IMR-90 (cell line): ENCODE data around the gene MINK1. TPM values are rescaled to one million over a fixed set of nuclear protein-coding genes. Genes with fewer than 3 reads are reported as not detected.

Source experiments
- ATAC-seq: fragments of 200-7000 bp; cut with Tn5 transposase; 2 replicates; pipeline ENCODE4 v1.9.1; 2020; ENCODE audit warnings: low read depth, mild to moderate bottlenecking, moderate library complexity
- BruUV-seq: library from RNA; stranded (reverse); fragments of 400-500 nt; replicated peaks from 2 replicates; lab custom pipeline; 2021; lab: Mats Ljungman, UMichigan
- CTCF ChIA-PET: fragments of 300-600 bp; formaldehyde crosslinking; extraction: SDS; loops from one replicate; lab custom pipeline; 2021; ENCODE audit warnings: antibody characterized with exemption; lab: Yijun Ruan, JAX
- POLR2A ChIA-PET: fragments of 300-600 bp; sonication (Branson Sonifier 250); formaldehyde crosslinking; loops from one replicate; lab custom pipeline; 2022; ENCODE audit warnings: antibody characterized with exemption; ENCODE audit not compliant: unreplicated experiment; lab: Charles Lee
- DNase-seq: peaks from one replicate; pipeline ENCODE4 v3.0.0; 2013
- H2AFZ ChIP-seq: replicated peaks from 2 replicates; pipeline ENCODE3; 2013; ENCODE audit warnings: low read length, mild to moderate bottlenecking; ENCODE audit not compliant: poor library complexity
- H2AK5ac ChIP-seq: 2 replicates; pipeline ENCODE4 v1.6.1; 2013; ENCODE audit warnings: low read depth, low read length, inconsistent platforms
- H2AK9ac ChIP-seq: replicated peaks from 2 replicates; pipeline ENCODE3; 2013; ENCODE audit warnings: mild to moderate bottlenecking, low read depth, low read length, moderate library complexity; ENCODE audit not compliant: poor library complexity
- H2BK120ac ChIP-seq: 2 replicates; pipeline ENCODE4 v1.6.1; 2013; ENCODE audit warnings: low read depth, low read length, inconsistent platforms
- H2BK15ac ChIP-seq: 3 replicates; pipeline ENCODE4 v1.6.1; 2013; ENCODE audit warnings: low read depth, low read length, inconsistent platforms
- H2BK20ac ChIP-seq: 2 replicates; pipeline ENCODE4 v1.6.1; 2013; ENCODE audit warnings: low read depth, mild to moderate bottlenecking, inconsistent platforms, low read length, moderate library complexity
- H2BK5ac ChIP-seq: 2 replicates; pipeline ENCODE4 v1.6.1; 2013; ENCODE audit warnings: mild to moderate bottlenecking, low read depth, low read length, inconsistent platforms; ENCODE audit not compliant: poor library complexity, severe bottlenecking
- H3K14ac ChIP-seq: replicated peaks from 2 replicates; pipeline ENCODE4 v1.6.1; 2013; ENCODE audit warnings: low read depth, low read length, inconsistent platforms
- H3K18ac ChIP-seq: 2 replicates; pipeline ENCODE4 v1.6.1; 2013; ENCODE audit warnings: low read depth, low read length, control low read depth
- H3K23ac ChIP-seq: 2 replicates; pipeline ENCODE4 v1.6.1; 2013; ENCODE audit warnings: low read depth, low read length, inconsistent platforms
- H3K27ac ChIP-seq: 2 replicates; pipeline ENCODE4 v1.5.1; 2013; ENCODE audit warnings: mild to moderate bottlenecking, control low read depth, low read length; ENCODE audit not compliant: insufficient read depth
- H3K27me3 ChIP-seq: 2 replicates; pipeline ENCODE4 v1.6.1; 2013; ENCODE audit warnings: low read length; ENCODE audit not compliant: control insufficient read depth, insufficient read depth
- H3K36me3 ChIP-seq: 2 replicates; pipeline ENCODE4 v1.6.1; 2013; ENCODE audit warnings: low read length, mixed read lengths; ENCODE audit not compliant: control insufficient read depth, insufficient read depth
- H3K4ac ChIP-seq: 2 replicates; pipeline ENCODE4 v1.6.1; 2013; ENCODE audit warnings: low read depth, low read length, inconsistent platforms
- H3K4me1 ChIP-seq: 2 replicates; pipeline ENCODE4 v1.6.1; 2013; ENCODE audit warnings: low read length, mixed read lengths; ENCODE audit not compliant: control insufficient read depth, insufficient read depth
- H3K4me2 ChIP-seq: 2 replicates; pipeline ENCODE4 v1.6.1; 2013; ENCODE audit warnings: low read depth, mild to moderate bottlenecking, control low read depth, low read length, moderate library complexity
- H3K4me3 ChIP-seq: 2 replicates; pipeline ENCODE4 v1.5.1; 2013; ENCODE audit warnings: low read depth, mild to moderate bottlenecking, control low read depth, low read length, moderate library complexity; ENCODE audit not compliant: insufficient read depth
- H3K56ac ChIP-seq: 2 replicates; pipeline ENCODE4 v1.6.1; 2013; ENCODE audit warnings: low read length, inconsistent platforms; ENCODE audit not compliant: insufficient read depth; ENCODE audit errors: extremely low read depth
- H3K79me1 ChIP-seq, 2 experiments: 2 replicates each; pipeline ENCODE4 v1.6.1; 2013; ENCODE audit warnings: low read length in 2 of 2, inconsistent platforms in 1 of 2, low read depth in 1 of 2
- H3K9ac ChIP-seq: 2 replicates; pipeline ENCODE4 v1.6.1; 2013; ENCODE audit warnings: low read depth, low read length, control low read depth
- H3K9me1 ChIP-seq: 2 replicates; pipeline ENCODE4 v1.6.1; 2013; ENCODE audit warnings: low read length, inconsistent platforms; ENCODE audit not compliant: insufficient read depth
- H3K9me3 ChIP-seq: 2 replicates; pipeline ENCODE4 v1.6.1; 2013; ENCODE audit warnings: low read length; ENCODE audit not compliant: control insufficient read depth, insufficient read depth
- H4K20me1 ChIP-seq: 2 replicates; pipeline ENCODE4 v1.6.1; 2013; ENCODE audit warnings: low read length, inconsistent platforms; ENCODE audit not compliant: insufficient read depth
- H4K5ac ChIP-seq: 2 replicates; pipeline ENCODE4 v1.6.1; 2013; ENCODE audit warnings: mild to moderate bottlenecking, low read depth, low read length, control low read depth
- H4K8ac ChIP-seq, 2 experiments: 2 replicates each; pipeline ENCODE4 v1.6.1; 2013; ENCODE audit warnings: low read depth in 2 of 2, low read length in 2 of 2, control low read depth in 1 of 2, inconsistent platforms in 1 of 2
- H4K91ac ChIP-seq: 2 replicates; pipeline ENCODE4 v1.6.1; 2013; ENCODE audit warnings: low read depth, low read length, inconsistent platforms; ENCODE audit not compliant: insufficient read depth
- CHD1 ChIP-seq: IDR thresholded peaks from 2 replicates; pipeline ENCODE4 v1.6.1; 2012; ENCODE audit warnings: low read depth, low read length, improper control_type of control experiment
- CTCF ChIP-seq: conservative IDR thresholded peaks from 2 replicates; pipeline ENCODE4 v1.5.1; 2012; ENCODE audit warnings: mild to moderate bottlenecking, low read depth, low read length, improper control_type of control experiment
- MAZ ChIP-seq: IDR thresholded peaks from 2 replicates; pipeline ENCODE4 v1.6.1; 2012; ENCODE audit warnings: low read depth, mild to moderate bottlenecking, low read length, improper control_type of control experiment, moderate library complexity, borderline replicate concordance
- MXI1 ChIP-seq: IDR thresholded peaks from 2 replicates; pipeline ENCODE4 v1.6.1; 2012; ENCODE audit warnings: low read depth, mild to moderate bottlenecking, low read length, moderate library complexity, borderline replicate concordance
- NFE2L2 ChIP-seq: fragments of 150-350 bp; IDR thresholded peaks from 2 replicates; pipeline ENCODE4 v1.6.1; 2016; ENCODE audit warnings: low read depth, mild to moderate bottlenecking, low read length
- POLR2A ChIP-seq: IDR thresholded peaks from 2 replicates; pipeline ENCODE4 v1.6.1; 2012; ENCODE audit warnings: mild to moderate bottlenecking, low read depth, low read length
- RCOR1 ChIP-seq: IDR thresholded peaks from 2 replicates; pipeline ENCODE4 v1.6.1; 2012; ENCODE audit warnings: mild to moderate bottlenecking, low read length, improper control_type of control experiment; ENCODE audit not compliant: insufficient replicate concordance
- RFX5 ChIP-seq: IDR thresholded peaks from 2 replicates; pipeline ENCODE4 v1.8.0; 2012; ENCODE audit warnings: low read depth, mild to moderate bottlenecking, low read length, moderate library complexity
- SMC3 ChIP-seq: fragments of 150-350 bp; IDR thresholded peaks from 2 replicates; pipeline ENCODE4 v1.6.1; 2016; ENCODE audit warnings: low read depth, mild to moderate bottlenecking, antibody characterized with exemption, low read length, moderate library complexity
- USF2 ChIP-seq: fragments of 150-350 bp; IDR thresholded peaks from 2 replicates; pipeline ENCODE4 v1.6.1; 2017; ENCODE audit warnings: mild to moderate bottlenecking, antibody characterized with exemption, low read length, low read depth
- WGBS, 2 experiments: methylation state at CpG; one replicate each; pipeline versions ENCODE4 v1.1.5 to v1.1.7; 2013; ENCODE audit warnings: missing lambda C conversion rate in 2 of 2; ENCODE audit not compliant: insufficient read length in 1 of 2; ENCODE audit errors: extremely low coverage in 2 of 2; 5-methylcytosine and 5-hydroxymethylcytosine counted together
- dilution Hi-C: fragments of 300-500 bp; cut with HindIII; formaldehyde crosslinking; loops from one replicate; pipeline ENCODE4 v1.14.3; 2018; ENCODE audit warnings: low sequenced_read_pairs; ENCODE audit not compliant: unreplicated experiment
- in situ Hi-C: fragments of 300-500 bp; cut with MboI; formaldehyde crosslinking; loops from 3 replicates; pipeline ENCODE4 v1.14.3; 2019; ENCODE audit warnings: low sequenced_read_pairs, inconsistent platforms, mixed read lengths
- intact Hi-C: fragments of 100-400 bp; cut with micrococcal nuclease; formaldehyde crosslinking; loops from 2 replicates; pipeline ENCODE4 v1.10.0; 2022
- polyA plus RNA-seq, 3 experiments: library from polyadenylated mRNA; depleted of rRNA; stranded (reverse); fragments of >200 nt; gene quantifications; 2 replicates each; pipeline ENCODE4 v1.2.3, GENCODE V29; 2012; ENCODE audit warnings: low replicate concordance in 1 of 3
- total RNA-seq: library from RNA; depleted of rRNA; stranded (reverse); fragments of >200 nt; gene quantifications from 2 replicates; pipeline ENCODE4 v1.2.3, GENCODE V29; 2012
- TF ChIP-seq, protein P1 (sequence below): fragments of 150-350 bp; IDR thresholded peaks from 2 replicates; pipeline ENCODE4 v1.6.1; 2016; ENCODE audit warnings: low read depth, mild to moderate bottlenecking, low read length, moderate library complexity, borderline replicate concordance

MINK1 gene
- total and polyA plus RNA-seq, 2 of the 4 experiments (the other 2 are of a cell fraction) = 12.2 to 40.9 TPM

- no peak for TF ChIP-seq CTCF
Measured at GRCh38 chr17:4802228-4802627, 30.9 kb upstream of the MINK1 start, which contains the start of gene C17orf114 (continued).

DNA sequence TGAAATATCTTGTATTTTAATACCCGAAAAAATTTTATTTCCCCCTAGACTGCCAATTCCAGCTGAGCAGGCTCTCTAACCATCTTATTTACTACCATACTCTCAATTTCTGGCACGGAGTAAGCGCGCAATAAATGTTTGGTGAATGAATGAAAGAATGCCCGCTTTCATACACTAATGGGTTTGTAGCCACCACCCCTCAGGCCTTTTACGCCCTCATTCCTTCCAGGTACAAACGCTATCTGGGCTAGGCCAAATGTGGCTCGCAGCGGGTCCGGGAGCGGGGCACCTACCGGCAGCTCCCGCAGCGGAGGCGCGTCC, 26.7 kb upstream of the MINK1 start:
- Histone ChIP-seq H2AFZ (peak overlapping the region; percentile 94), H4K5ac (peak overlapping the region; percentile 57; the same call in 1 of the 2 replicates), H3K4ac (0 out of 2 replicates have a peak overlapping the region, but pooled peaks have one; percentile 56), H3K14ac (peak overlapping the region; percentile 43; the same call in 1 of the 2 replicates), H3K79me1 (peaks cover 0 to 25% of the 10 kb centered on the region in 2 experiments; a peak in 3 of 4 replicates), H3K9me1 (no peaks in the 10 kb centered on the region), H2BK5ac (no peak overlapping the region), H3K4me1 (peaks cover 4% of the 10 kb centered on the region; the same call in 1 of the 2 replicates), H2BK120ac (no peak overlapping the region), H3K36me3 (peaks cover 18% of the 10 kb centered on the region), H4K8ac (peak overlapping the region in 1 of 2 experiments; percentile 54; a peak in 3 of 4 replicates), H2AK9ac (peak overlapping the region; percentile 60), H2BK20ac (no peak overlapping the region), H3K9ac (peak overlapping the region; percentile 96), H3K23ac (peak overlapping the region; percentile 87; the same call in 1 of the 2 replicates), H4K91ac (no peak overlapping the region), H3K18ac (no peak overlapping the region), H2AK5ac (no peak overlapping the region), H3K4me2 (peak overlapping the region; percentile 99), H3K27me3 (no peaks in the 10 kb centered on the region), H4K20me1 (no peaks in the 10 kb centered on the region), H3K4me3 (peak overlapping the region; percentile 97), H3K9me3 (no peaks in the 10 kb centered on the region), H3K56ac (peak overlapping the region; percentile 78; the same call in 1 of the 2 replicates), H2BK15ac (no peak overlapping the region), H3K27ac (peak overlapping the region; percentile 78; the same call in 1 of the 2 replicates)
- dilution Hi-C loops (no loop called here), intact Hi-C loops (no loop called here), in situ Hi-C loops (no loop called here)
- BruUV-seq = no TSS peak
- TF ChIP-seq CHD1 = no peak
- TF ChIP-seq RFX5 = no peak
- TF ChIP-seq, protein P1, sequence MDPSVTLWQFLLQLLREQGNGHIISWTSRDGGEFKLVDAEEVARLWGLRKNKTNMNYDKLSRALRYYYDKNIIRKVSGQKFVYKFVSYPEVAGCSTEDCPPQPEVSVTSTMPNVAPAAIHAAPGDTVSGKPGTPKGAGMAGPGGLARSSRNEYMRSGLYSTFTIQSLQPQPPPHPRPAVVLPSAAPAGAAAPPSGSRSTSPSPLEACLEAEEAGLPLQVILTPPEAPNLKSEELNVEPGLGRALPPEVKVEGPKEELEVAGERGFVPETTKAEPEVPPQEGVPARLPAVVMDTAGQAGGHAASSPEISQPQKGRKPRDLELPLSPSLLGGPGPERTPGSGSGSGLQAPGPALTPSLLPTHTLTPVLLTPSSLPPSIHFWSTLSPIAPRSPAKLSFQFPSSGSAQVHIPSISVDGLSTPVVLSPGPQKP = no peak
- TF ChIP-seq POLR2A = no peak
- TF ChIP-seq MAZ = no peak
- TF ChIP-seq SMC3 = no peak
- TF ChIP-seq RCOR1 = no peak
- TF ChIP-seq USF2 = no peak
- TF ChIP-seq NFE2L2 = no peak
- TF ChIP-seq MXI1 = no peak
- 0% methylated on average over 4 of the region's 16 CpGs; no CpG with 5 or more reads in 1 of the 2 experiments for WGBS, 2 experiments
- DNase-seq (no peak), ATAC-seq (no peak)
- ChIA-PET CTCF (interaction anchor here (1.7 kb wide), 1 partner anchor 10 kb away, joined by 5 read pairs; the partner anchor contains the start of gene PSMB6), POLR2A (no interaction called here)
